NCI-H2227 treated with DMSO at 0.1 percent for 48 hours (cell line): Measurements from ENCODE around the gene LRRC8D.

Experiments used
- DNase-seq: peaks from one replicate; lab custom pipeline; 2025; lab: John Stamatoyannopoulos, UW

Gene LRRC8D

DNA sequence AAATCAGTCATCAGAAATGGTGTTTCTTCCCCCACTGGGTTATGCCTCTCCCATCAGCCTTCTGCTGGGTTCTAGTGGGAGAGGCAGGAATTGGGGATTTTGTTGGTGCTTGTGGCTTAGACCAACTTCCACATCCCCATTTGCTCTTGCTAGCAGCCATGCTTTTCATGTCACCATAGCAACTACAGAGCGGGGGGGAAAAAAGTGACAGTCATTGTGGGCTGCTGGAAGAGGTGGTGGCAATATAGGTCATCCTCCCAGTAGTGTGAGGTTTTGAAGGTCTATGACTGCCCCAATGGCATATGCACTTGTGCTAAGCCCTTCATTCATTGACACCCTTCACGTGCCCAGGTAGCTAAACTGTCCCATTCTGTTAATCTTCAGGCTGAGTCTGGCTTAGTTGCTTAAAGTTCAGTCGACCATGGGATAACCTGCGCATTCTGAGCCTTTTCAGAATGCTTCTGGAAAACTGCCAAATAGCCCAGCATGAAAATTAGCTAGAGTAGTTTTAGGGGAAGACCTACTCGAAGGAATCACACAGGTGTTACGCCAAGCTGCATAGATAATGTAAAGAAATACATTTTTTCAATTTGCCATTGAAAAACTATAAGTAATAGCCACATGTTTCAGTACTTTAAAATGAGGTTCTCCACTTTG, 120.4 kb downstream of the LRRC8D start:
- DNase-seq = no peak

DNA sequence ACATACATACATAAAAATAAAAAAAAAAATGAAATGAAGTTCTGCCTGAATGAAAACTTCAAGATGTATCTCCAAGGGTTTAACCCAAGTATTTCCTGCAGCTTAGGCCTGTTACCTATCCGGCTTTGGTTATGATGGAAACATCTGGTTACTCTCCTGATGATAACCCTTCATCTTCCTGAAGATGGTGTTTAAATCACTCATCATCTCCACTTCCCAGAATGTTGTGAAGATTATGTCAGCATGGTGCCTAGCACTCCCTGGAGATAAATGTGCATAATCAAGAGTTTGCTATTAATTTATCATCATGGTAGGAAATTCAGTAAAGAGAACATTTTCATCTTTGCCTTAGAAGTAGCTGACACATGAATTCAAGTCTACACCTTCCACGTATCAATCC, 121.2 kb downstream of the LRRC8D start:
- no peak for DNase-seq

DNA sequence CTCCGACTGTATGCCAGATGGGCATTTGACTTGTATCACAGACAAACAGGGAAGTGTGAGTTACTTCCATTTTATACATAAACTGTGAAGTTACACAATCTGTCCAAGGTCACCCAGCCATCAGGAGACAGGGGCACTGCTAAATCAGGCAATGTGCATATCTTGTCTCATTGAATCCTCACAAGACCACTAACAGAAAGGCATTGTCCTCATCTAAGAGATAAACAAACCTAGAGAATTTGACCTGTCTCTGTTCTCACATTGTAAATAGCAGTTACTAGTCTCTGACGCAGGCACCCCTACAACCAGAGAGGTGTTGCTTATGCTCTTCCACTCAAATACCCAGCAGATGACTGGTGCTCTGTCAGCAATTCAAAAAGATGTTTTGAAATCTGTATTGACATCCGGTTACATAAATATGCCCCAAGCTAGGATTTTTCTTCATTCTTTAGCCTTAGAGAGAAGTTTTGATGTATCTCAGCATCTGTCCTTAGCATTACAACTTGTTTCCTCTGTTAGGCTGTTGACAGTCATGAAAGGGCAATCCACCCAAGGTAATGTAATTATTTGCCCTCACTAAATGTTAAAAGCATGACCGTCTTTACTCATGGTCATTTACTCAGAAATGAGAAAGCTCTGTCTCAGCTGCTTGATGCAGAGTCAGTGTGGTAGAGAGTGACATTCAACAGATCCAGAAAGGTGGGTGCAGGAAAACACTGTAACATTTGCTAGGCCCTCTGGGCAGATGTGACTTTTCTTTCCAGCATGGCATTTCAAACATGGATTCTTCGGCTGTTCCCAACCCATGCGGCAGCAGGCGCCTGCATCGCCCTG, 122.2 kb downstream of the LRRC8D start:
- no peak for DNase-seq

DNA sequence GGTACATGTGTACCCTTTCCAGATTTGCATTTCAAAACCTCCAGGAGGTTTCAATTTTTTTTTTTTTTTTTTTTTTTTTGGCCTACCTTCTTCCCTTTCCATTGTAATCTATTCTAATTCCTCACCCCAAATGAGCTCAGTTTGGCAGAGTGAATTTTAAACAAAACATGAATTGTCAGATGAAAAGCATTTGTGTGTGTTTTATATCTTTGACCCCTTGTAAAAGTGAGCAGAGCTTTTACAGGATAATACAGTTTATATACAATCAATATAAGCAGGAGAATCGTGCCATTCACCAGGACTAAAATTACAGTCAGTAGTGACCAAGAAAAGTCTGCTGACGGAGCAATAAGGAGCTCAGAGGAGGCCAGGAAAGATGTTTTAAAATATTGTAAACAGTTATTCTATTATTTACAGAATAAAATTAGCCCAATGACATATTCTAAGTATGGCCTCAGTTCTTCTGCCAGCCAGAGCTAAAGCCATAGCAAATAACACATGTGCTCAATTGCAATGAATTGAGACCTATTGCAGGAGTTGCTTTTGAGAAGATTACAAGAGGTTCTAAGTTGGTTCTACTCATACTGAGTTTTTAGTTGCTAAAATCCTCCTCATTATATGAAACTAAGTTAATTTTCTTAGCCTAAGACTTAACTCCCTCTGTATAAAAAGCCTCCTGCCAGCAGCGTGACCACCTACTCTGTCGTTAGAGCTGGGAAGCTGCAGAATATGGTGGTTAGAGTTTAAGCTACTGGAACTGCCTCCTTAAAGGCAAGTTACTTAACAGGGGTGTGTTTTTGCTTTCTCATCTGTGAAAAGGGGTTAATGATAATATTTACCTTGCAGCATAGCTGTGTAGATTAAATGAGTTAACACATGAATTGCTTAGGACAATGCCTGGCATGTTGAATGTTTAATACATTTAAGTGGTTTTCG, 123.3 kb downstream of the LRRC8D start:
- DNase-seq = peak; percentile 5

DNA sequence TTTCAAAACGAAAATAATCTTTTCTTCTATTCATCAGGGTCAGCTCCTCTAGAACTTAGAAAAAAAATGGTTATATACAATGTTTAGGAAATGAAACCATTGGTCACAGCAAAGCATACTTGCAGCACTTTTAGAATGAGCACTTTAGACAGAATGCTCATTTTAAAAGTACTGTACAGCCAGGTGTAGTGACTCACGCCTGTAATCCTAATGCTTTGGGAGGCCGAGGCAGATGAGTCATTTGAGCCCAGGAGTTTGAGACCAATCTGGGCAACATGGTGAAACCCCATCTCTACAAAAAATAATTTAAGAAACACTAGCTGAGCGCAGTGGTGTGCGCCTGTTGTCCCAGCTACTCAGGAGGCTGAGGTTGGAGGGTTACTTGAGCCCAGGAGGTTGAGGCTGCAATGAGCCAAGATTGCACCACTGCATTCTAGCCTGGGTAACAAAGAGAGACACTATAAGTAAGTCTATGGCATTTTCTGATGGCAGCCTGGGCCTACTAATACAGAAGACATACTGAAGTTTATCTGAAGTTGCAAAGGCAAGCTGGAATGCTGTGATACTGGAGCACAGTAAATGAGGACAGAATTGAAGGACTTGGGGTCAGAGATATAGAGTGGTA, 125.1 kb downstream of the LRRC8D start:
- DNase-seq = no peak

DNA sequence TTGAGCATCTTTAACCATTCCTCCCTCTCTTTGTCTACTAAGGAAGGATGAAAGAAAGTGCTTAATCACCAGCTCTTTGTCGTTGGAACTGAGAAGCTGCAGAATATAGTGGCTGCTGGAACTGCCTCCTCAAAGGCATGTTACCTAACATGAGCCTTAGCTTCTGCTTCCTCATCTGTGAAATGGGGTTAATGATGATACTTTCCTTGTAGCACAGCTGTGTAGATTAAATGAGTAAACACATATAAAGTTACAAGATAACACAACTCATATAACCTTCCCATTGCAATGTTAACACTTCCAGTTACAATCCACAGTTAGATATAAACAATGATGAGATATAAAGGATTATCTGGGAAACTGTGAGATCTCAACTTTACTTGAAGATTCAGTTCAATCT, 125.7 kb downstream of the LRRC8D start:
- DNase-seq = no peak

DNA sequence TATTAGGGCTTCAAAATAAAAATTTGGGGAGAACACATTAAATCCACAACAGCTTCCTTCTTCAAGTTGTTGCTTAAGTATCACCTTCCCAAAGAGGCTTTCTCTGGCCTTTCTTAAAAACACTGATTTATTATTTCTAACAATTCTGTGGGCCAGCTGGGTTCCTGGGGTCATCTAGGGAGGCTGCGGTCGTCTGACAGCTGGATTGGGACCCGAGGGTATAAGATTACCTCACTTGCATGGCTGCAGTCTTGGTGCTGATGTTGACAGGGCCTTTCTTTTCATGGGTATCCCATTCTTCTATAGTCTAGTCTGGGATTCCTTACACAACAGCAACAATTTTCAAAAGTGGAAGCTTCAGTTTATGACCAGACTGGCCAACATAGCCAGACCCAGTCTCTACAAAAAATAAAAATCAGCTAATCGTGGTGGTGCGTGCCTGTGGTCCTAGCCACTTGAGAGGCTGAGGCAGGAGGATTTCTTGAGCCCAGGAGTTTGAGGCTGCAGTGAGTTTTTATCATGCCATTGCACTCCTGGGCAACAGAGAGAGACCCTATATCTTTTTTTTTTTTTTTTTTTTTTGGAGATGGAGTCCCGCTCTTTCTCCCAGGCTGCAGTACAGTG, 128.0 kb downstream of the LRRC8D start:
- DNase-seq = no peak

DNA sequence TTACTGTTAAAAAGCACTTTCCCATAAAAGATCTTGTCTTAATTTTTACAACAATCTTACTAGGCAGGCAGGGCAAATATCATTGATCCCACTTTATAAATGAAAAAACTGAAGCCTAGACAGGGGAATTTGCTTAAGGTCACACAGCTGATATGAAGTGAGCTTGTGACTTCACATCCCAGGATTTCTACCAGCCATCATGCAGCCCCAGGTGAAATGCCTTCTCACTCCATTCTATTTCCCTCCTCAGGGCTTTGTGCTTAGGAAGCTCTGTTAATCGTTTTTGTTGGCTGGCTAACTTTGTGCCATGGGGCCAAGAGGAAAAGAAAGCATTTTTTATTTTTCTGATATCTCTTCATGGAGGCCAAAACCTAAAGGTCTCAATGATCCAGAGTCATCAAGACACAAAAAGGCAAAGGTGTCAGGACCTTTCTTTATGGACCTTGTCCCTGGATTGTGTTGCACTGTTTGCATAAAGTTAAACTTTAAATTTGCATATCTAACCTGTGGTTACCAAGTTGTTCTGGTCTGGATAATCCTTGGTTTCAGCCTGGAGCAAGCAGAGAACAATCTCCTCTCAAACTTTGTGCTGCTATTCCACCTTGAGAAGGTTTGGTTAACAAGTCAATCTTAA, 129.3 kb downstream of the LRRC8D start:
- DNase-seq = no peak

DNA sequence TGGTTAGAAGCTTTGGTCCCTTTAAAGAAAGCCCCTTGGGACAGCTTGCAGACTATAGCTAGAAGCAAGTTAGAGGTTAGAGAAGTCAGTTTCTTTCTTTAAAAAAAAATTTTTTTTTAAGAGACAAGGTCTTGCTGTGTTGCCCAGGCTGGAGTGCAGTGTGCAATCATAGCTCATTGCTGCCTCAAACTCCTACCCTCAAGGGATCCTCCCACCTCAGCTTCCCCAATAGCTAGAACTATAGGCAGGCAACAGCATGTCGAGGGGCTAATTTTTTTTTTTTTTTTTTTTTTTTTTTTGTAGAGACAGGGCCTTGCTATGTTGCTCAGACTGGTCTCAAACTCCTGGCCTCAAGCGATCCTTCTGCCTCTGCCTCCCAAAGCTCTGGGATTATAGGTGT, 129.9 kb downstream of the LRRC8D start:
- DNase-seq = no peak

DNA sequence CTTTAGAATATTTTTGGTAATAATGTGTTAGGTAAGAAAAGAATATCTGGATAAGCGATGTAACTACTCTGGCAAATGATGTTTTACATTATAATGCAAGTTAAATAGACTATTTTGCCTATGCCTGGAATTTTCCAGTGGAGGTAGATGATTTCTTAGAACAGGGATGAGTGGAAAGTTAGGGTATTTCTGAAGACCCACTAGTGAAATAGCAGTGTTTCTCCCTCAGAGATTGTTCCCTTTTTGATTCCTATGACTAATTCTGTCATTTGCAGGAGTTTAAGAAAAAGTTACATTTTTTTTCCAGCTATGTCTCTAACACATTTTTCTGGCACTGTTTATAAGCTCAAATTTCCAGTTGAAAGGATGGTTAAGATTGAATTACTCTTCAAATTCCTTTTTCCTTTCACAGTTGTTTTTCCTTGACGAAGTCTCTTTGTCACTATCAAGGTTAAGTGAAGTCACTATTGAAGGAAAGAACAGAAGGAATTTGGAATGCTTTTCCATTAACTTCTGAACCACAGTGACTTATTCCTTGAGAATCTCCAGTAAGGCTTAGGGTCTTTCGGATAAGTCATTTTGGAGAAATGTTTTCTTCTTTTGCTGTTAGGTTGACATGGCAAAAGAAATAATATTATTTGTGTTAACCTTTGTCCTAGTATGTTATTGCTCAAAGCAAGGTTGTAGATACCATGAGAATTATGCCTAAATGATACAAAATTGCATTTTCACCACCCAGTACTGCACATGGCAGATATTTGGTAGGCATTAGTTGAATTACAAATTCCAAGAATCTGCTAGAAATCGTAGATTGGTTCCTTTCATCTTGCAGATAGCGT, 131.2 kb downstream of the LRRC8D start:
- no peak for DNase-seq

DNA sequence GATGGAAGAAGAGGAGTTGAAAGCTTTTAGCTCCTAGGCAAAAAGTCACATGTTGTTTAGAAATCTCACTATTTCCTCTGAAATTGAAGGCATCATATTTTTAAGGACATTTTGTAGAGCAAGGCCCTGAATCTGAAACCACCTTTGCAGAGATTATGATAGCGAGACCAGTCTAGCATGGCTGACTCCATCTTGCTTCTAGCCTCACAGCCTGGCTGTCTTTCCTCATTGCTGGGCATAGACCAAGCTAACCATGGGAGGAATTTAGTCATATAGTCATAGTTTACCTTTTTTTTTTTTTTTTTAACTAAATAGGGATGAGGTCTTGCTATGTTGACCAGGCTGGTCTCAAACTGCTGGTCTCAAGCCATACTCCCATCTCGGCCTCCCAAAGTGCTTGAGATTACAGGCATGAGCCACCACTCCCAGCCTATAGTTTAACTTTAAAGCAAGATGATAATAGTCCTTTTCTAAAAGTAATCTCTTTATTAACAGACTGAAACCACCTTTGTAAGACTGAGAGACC, 131.8 kb downstream of the LRRC8D start:
- no peak for DNase-seq

DNA sequence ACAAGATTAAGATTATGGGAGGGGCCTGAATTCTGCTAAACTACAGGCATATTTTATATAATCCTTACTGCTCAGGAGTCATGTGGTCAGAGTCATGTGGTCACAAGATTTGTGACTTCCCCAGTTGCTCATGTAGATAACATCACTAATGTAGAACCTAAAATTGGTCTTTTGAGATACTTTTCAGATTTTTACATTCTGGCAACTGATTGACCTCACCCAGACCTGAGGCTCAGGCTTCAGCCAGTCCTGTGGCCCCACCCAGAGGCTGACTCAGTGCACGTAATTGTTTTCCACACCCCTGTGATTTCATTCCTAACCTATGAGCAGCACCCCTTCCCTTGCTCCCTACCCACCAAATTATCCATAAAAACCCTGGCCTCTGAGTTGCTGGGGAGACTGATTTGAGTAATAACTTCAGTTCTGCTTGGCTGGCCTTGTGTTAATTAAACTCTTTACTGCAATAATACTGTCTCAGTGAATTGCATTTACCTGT, 132.3 kb downstream of the LRRC8D start:
- DNase-seq = no peak

DNA sequence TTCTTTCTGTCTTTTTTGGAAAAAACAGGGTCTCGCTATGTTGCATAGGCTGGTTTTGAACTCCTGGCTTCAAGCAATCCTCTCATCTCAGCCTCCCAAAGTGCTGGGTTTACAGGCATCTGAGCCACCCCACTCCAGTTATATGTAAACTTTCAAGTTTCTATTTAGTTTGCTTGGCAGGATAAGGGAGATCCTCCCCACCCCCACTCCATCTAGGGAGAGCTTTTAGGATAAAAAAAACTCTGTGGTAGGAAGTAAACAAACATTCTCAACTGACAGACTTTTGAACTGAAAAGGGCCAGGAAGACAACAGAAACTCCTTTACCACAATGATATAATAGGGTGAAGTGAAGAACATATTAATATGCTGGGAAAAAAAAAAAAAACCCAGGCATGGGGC, 133.1 kb downstream of the LRRC8D start:
- no peak for DNase-seq

DNA sequence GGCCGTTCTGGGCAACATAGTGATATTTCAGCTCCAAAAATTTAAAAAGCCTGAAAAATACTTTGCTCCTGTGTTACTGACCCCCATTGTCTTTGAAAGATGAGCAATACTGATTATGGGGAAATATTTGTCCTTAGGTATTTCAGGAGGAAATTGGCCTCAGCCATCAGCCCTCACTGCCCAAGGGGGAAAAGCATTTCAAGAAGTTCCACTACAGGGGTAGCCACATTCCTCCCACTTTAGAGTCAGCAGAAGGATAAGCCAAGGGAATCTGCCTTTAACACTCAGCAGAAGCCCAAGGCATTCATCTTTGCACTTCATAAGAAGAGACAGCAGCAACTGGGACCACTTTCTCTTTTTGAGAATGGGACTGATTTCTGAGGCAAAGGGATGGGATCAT, 133.6 kb downstream of the LRRC8D start:
- DNase-seq = no peak

DNA sequence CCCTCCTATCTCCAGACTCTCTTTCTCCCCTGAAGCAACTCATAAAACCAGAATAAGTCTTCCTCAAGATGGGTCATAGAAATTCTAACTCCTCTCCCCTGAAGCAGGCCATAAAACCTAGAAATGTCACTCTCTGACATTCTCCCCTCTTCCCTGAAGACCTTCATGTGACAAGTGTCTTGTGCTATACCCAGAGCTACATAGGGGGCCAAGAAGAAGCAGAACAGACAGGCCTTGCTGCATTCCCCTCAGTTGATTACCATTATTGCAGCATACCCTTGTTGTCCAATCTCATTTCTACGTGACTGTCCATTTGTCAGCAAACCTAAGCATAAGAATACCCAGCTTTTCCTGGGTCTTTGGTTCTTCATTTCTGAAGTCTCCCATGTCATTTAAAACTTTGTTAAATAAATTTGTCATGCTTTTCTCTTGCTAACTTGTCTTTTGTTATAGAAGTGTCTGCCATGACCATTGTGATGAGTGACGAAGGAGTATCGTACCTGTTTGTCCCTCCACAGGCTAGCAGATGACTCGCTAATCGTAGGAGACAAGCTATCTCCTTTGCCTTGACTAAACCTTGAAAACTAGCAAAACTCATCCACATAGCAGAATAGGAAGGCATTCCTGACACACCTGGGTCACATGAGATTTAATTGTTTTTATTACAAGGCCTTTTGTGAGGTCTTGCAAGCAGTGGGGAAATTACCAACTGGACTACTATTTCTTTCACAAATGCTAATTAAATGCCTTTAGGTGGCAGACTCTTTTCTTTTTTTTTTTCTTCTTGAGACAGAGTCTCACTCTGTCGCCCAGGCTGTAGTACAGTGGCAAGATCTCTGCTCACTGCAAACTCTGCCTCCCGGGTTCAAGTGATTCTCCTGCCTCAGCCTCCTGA, 134.7 kb downstream of the LRRC8D start:
- DNase-seq = no peak

DNA sequence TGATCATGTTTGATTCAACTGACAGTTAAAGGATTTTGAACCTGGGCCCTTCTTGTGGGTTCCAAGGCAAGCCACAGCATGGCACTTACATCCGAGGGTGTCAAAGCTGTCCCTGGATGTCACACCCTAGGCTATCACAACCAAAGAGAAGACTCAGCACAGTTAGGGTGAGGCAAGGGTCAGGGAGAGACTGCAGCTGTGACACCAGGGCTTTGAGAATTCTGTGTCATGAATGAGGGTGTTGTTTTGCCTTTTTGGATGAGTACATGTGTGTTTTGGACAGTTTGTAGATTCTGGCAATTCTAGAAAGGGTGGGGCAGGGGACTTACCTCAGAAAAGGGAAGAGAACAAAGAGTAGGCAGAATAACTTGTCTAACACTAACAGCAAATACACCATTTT, 136.3 kb downstream of the LRRC8D start:
- DNase-seq = no peak

DNA sequence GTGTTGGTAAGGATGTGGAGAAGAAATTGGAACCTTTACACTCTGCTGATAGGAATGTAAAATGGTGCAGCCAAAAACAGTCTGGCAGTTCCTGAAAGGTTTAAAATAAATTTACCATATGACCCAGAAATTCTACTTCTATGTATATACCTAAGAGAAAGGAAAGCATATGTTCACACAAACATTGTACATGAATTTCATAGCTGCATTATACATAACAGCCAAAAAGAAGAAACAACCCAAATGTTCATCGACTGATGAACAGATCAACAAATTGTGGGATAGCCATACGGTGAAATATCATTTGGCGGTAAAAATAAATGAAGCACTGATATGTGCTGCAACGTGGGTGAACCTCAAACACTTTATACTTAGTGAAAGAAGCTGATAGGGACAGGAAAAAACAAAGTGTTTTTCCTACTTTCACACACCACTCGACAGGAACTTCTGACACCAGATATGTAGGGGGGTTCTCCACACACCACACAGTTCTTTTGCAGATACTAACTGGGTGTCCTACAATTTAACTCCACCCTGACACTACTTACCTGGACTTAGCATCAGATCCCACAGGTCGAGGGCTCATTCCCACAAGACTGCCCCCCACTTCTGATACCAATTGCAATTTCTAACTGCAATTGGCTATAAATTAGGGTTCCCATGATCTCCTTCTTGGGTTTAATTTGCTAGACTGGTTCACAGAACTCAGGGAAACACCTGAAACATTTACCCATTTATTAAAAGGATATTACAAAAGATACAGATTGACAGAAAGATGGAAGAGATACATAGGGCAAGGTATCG, 138.2 kb downstream of the LRRC8D start:
- DNase-seq = no peak

DNA sequence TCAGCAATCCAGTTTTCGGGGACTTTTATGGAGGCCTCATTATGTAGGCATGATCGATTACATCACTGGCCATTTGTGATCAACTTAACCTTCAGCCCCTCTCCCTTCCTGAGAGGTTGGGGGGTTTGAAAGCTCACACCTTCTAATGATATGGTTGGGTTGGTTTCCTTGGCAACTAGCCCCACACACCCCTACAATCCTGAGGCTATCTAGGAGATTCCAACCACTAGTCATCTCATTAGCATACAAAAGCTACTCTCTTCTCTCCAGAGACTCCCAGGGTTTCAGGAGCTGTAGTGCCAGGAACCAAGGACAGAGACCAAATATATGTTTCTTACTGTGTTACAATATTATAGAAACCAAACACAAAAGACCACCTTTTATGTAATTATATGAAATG, 138.9 kb downstream of the LRRC8D start:
- DNase-seq = no peak
